ENCODE data around the gene MYO9A. TPM values are rescaled to one million over a fixed set of nuclear protein-coding genes. Genes with fewer than 3 reads are reported as not detected.
"Not testable (repeated sequence)": the region's sequence is repeated elsewhere in the genome, so short reads cannot be mapped to it uniquely, and the experiment has no call there.

MYO9A gene
- total RNA-seq, 1 donor = 55.9 TPM

DNA sequence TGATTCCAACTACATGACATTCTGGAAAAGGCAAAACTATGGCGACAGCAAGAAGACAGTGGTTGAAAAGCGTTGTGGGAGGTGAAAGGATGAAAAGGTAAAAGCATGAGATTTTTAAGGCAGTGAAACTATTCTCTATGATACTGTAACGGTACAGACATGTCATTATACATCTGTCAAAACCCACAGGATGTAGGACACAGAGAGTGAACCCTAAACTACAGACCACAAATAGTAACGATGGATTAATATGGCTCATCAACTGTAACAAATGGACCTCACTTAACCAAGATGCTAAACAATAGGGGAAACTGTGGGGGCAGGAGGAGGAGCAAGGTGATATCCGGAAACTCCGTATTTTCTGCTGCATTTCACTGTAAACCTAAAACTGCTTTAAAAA lies 39.1 kb downstream of the MYO9A start:
- TF ChIP-seq, protein P1, sequence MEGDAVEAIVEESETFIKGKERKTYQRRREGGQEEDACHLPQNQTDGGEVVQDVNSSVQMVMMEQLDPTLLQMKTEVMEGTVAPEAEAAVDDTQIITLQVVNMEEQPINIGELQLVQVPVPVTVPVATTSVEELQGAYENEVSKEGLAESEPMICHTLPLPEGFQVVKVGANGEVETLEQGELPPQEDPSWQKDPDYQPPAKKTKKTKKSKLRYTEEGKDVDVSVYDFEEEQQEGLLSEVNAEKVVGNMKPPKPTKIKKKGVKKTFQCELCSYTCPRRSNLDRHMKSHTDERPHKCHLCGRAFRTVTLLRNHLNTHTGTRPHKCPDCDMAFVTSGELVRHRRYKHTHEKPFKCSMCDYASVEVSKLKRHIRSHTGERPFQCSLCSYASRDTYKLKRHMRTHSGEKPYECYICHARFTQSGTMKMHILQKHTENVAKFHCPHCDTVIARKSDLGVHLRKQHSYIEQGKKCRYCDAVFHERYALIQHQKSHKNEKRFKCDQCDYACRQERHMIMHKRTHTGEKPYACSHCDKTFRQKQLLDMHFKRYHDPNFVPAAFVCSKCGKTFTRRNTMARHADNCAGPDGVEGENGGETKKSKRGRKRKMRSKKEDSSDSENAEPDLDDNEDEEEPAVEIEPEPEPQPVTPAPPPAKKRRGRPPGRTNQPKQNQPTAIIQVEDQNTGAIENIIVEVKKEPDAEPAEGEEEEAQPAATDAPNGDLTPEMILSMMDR (IDR thresholded peaks at IDR 0.05; ENCODE audit: insufficient read depth, low read length) = no peak
- no peak overlapping the region for H3K4me3 ChIP-seq (ENCODE audit: low read depth, low read length)
- no peak for DNase-seq (ENCODE audit: low read depth)

DNA sequence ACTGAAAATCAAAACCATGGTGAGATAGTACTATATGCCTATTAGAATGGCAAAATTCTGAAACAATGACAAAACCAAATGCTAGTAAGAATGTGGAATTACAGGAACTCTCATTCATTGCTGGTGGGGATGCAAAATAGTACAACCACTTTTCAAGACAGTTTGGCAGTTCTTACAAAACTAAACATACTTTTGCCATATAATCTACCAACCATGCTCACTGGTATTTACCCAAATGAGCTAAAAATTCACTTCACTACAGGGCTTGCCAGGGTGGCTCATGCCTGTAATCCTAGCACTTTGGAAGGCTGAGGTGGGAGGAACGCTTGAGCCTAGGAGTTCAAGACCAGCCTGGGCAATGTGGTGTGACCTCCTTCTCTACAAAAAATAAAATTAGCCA lies 40.0 kb downstream of the MYO9A start:
- no peak overlapping the region for H3K4me3 ChIP-seq (ENCODE audit: low read depth, low read length)
- TF ChIP-seq, protein P1 (IDR thresholded peaks at IDR 0.05; ENCODE audit: insufficient read depth, low read length) = no peak
- DNase-seq (ENCODE audit: low read depth) = peak; percentile 23

DNA sequence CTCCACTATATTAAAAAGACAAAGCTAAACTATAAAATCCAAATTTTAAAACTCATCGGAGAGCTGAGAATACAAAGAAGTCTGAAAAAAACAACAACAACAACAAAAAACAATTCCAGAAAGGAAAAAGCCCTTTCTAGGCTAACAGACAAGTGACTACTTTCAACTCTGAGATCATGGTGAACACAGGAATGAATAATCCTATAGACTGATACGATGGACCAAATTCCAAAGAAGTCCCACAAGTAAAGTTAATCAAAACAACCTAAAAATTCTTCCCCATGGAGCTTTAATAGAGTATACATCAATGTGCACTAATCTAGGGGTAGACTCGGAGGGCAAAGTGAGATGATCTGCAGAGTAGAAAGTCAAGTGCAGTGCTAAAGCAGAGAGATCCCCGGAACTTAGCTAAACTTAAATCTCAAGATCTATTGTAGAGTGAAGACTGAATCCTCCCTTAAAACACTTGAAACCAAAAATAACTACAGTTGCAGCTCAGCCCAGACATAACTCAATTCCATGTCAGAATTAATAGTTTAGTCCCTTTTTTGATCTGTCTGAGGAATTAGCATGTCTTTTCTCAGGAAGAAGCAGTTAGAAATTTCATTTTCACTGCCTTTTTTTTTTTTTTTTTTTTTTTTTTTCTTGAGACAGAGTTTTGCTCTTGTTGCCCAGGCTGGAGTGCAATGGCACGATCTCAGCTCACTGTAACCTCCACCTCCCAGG lies 43.5 kb downstream of the MYO9A start:
- DNase-seq (ENCODE audit: low read depth) = no peak
- TF ChIP-seq, protein P1 (IDR thresholded peaks at IDR 0.05; ENCODE audit: insufficient read depth, low read length) = no peak
- no peak overlapping the region for H3K4me3 ChIP-seq (ENCODE audit: low read depth, low read length)

DNA sequence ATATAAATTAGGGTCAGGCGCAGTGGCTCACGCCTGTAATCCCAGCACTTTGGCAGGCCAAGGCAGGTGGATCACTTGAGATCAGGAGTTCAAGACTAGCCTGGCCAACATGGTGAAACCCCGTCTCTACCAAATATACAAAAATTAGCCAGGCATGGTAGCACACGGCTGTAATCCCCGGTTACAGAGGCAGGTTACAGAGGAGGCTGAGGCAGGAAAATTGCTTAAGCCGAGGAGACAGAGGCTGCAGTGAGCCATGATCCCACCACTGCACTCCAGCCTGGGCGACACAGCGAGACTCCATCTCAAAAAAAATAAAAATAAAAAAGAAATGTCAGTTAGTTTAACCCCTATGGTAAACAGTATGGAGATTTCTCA lies 46.5 kb downstream of the MYO9A start:
- not testable (repeated sequence) for H3K4me3 ChIP-seq (ENCODE audit: low read depth, low read length)

DNA sequence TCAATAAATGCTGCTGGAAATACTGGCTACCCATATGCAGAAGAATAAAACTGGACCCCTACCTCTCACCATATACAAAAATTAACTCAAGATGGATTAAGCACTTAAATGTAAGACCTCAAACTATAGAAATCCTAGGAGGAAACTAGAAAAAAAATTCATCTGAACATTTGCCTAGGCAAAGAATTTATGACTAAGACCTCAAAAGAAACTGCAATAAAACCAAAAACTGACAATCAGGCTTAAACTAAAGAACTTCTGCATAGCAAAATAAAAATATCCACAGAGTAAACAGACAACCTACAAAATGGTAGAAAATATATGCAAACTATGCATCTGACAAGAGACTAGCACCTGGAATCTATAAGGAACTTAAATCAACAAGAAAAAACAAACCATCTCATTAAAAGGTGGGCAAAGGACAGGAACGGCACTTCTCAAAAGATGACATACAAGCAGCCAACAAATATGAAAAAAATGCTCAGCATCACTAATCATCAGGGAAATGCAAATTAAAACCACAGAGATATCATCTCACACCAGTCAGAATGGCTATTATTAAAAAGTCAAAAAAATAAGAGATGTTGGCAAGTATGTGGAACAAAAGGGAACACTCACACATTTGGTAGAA lies 47.0 kb downstream of the MYO9A start:
- DNase-seq (ENCODE audit: low read depth) = no peak

More for the DNA sequence above, 46.5 kb downstream of the MYO9A start:
- DNase-seq (ENCODE audit: low read depth) = not testable (repeated sequence)

DNA sequence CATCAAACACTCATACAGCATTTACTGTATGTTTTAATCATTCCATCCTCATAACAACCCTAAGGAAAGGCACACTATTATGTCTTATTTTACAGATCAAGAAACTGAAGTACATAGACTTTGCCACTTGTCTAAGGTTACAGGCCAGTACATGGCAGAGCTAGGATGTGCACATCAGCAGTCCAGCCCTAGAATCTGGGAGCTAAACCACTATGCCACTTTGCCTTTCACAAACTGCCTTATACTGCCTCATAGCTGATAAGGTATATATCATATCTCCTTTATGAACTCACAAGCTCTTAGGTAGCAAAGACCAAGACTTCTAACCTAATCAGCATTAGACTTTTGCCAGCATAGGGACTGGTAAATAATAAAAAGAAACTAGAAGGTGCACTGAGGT lies 49.1 kb downstream of the MYO9A start:
- no peak for DNase-seq (ENCODE audit: low read depth)
- no peak overlapping the region for H3K4me3 ChIP-seq (ENCODE audit: low read depth, low read length)
- TF ChIP-seq, protein P1 (IDR thresholded peaks at IDR 0.05; ENCODE audit: insufficient read depth, low read length) = no peak

More for the DNA sequence above, 47.0 kb downstream of the MYO9A start:
- TF ChIP-seq, protein P1 (IDR thresholded peaks at IDR 0.05; ENCODE audit: insufficient read depth, low read length) = no peak
- H3K4me3 ChIP-seq (ENCODE audit: low read depth, low read length) = no peak overlapping the region

DNA sequence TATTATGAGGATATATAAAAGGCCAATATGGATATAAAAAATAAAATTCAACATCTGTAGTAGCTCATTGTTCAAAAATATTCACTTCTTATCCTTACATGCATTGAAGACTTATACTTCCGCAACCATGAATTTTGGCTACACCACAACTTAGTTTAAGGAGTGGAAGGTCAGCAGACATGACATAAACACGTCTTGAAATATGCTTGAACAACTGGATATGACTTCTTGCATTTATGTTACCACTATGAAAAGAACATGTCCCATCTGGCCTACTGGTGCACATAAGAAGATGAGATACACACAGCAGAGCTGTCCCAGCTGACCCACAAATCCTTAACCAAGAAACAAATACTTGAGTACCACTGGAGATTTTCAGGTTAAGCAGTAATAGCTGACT lies 52.1 kb downstream of the MYO9A start:
- no peak overlapping the region for H3K4me3 ChIP-seq (ENCODE audit: low read depth, low read length)
- DNase-seq (ENCODE audit: low read depth) = no peak
- TF ChIP-seq, protein P1 (IDR thresholded peaks at IDR 0.05; ENCODE audit: insufficient read depth, low read length) = no peak
